GM18858 (cell line): Measurements from ENCODE around the gene PPL.
A peak's percentile ranks its signal among the peaks of the same experiment; 100 is the strongest.
"Not testable (repeated sequence)": the region's sequence is repeated elsewhere in the genome, so short reads cannot be mapped to it uniquely, and the experiment has no call there.

Experiments
- ATAC-seq: cut with Tn5 transposase; IDR thresholded peaks from one replicate; pipeline ENCODE4 v1.9.1; 2021; ENCODE audit not compliant: unreplicated experiment

The PPL gene

GRCh38 chr16:4936991-4937781, at the start of gene PPL:
TSS of gene PPL (minus strand) at chr16:4937148. CDS start at chr16:4937045, 103 bp downstream.
- no peak for ATAC-seq

- ATAC-seq = no peak
Observed at GRCh38 chr16:4984174-4984990, 47.4 kb upstream of the PPL start.

- no peak for ATAC-seq
Observed at GRCh38 chr16:4982056-4982867, 45.3 kb upstream of the PPL start.

GRCh38 chr16:4981473-4981872, 44.5 kb upstream of the PPL start:
- ATAC-seq = no peak

GRCh38 chr16:4980691-4981090, 43.7 kb upstream of the PPL start:
- no peak for ATAC-seq

GRCh38 chr16:4979736-4980660, 43.0 kb upstream of the PPL start:
- ATAC-seq = no peak

GRCh38 chr16:4979164-4979563, 42.2 kb upstream of the PPL start:
- ATAC-seq = no peak

GRCh38 chr16:4976611-4977145, 39.7 kb upstream of the PPL start:
- no peak for ATAC-seq

GRCh38 chr16:4976079-4976478, 39.1 kb upstream of the PPL start:
- ATAC-seq = peak; percentile 96

- ATAC-seq = no peak
Observed at GRCh38 chr16:4972938-4973587, 36.1 kb upstream of the PPL start.

- no peak for ATAC-seq
Observed at GRCh38 chr16:4970010-4970409, 33.1 kb upstream of the PPL start.

GRCh38 chr16:4968879-4969483, 32.0 kb upstream of the PPL start:
- ATAC-seq = no peak

- not testable (repeated sequence) for ATAC-seq
Observed at GRCh38 chr16:4968278-4968677, 31.3 kb upstream of the PPL start.

GRCh38 chr16:4966736-4967453, 29.9 kb upstream of the PPL start:
- no peak for ATAC-seq

- ATAC-seq = not testable (repeated sequence)
Observed at GRCh38 chr16:4963527-4963926, 26.6 kb upstream of the PPL start.

- ATAC-seq = no peak
Observed at GRCh38 chr16:4962716-4963115, 25.8 kb upstream of the PPL start.

GRCh38 chr16:4960579-4960978, 23.6 kb upstream of the PPL start:
- no peak for ATAC-seq
